Prostate gland (tissue), 2 donors: ENCODE data around the gene PDE8B.
"Not testable (repeated sequence)": the region's sequence is repeated elsewhere in the genome, so short reads cannot be mapped to it uniquely, and the experiment has no call there.

Experiments used
- POLR2A ChIP-seq: fragments of 450-650 bp; IDR thresholded peaks from one replicate; pipeline ENCODE4 v1.6.1; 2016; ENCODE audit warnings: antibody characterized with exemption, mild to moderate bottlenecking
- TF ChIP-seq, protein P1 (sequence below), 4 experiments: fragments of 200-600 bp in 2 of 4; fragments of 450-650 bp in 2 of 4; sonication (generic) in 2 of 4; IDR thresholded peaks; 1 replicate in 3 of 4; 2 replicates in 1 of 4; pipeline ENCODE4 v1.5.1; 2016 to 2019; ENCODE audit warnings: antibody characterized with exemption in 4 of 4, mild to moderate bottlenecking in 2 of 4, moderate library complexity in 2 of 4

DNA sequence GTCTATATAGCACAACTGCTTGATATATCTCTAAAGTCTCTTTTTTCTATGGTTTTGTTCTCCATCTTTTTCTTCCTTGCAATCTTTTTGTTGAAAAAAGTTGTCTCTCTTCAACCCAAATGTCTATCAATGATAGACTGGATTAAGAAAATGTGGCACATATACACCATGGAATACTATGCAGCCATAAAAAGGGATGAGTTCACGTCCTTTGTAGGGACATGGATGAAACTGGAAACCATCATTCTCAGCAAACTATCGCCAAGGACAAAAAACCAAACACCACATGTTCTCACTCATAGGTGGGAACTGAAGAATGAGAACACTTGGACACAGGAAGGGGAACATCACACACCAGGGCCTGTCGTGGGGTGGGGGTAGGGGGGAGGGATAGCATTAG is 258.4 kb downstream of the PDE8B start:
- TF ChIP-seq, protein P1, sequence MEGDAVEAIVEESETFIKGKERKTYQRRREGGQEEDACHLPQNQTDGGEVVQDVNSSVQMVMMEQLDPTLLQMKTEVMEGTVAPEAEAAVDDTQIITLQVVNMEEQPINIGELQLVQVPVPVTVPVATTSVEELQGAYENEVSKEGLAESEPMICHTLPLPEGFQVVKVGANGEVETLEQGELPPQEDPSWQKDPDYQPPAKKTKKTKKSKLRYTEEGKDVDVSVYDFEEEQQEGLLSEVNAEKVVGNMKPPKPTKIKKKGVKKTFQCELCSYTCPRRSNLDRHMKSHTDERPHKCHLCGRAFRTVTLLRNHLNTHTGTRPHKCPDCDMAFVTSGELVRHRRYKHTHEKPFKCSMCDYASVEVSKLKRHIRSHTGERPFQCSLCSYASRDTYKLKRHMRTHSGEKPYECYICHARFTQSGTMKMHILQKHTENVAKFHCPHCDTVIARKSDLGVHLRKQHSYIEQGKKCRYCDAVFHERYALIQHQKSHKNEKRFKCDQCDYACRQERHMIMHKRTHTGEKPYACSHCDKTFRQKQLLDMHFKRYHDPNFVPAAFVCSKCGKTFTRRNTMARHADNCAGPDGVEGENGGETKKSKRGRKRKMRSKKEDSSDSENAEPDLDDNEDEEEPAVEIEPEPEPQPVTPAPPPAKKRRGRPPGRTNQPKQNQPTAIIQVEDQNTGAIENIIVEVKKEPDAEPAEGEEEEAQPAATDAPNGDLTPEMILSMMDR (IDR thresholded peaks at IDR 0.05), result not testable (repeated sequence)
- TF ChIP-seq POLR2A, result not testable (repeated sequence)
